ENCODE measurements around the gene SAMD14.

SAMD14 gene

GRCh38 chr17:50097455-50097854 is 32.5 kb downstream of the SAMD14 start:
- H3K4me3 Mint-ChIP-seq, result peak overlapping the region; percentile 10
- no peaks in the 10 kb centered on the region for H3K9me3 Mint-ChIP-seq
- H3K27ac Mint-ChIP-seq, result no peak overlapping the region
- H3K36me3 Mint-ChIP-seq (ENCODE audit: low read depth), result peaks cover 4% of the 10 kb centered on the region
- H3K4me1 Mint-ChIP-seq (ENCODE audit: low read depth), result peaks cover 16% of the 10 kb centered on the region
- H3K27me3 Mint-ChIP-seq (ENCODE audit: low read depth), result no peaks in the 10 kb centered on the region

DNA sequence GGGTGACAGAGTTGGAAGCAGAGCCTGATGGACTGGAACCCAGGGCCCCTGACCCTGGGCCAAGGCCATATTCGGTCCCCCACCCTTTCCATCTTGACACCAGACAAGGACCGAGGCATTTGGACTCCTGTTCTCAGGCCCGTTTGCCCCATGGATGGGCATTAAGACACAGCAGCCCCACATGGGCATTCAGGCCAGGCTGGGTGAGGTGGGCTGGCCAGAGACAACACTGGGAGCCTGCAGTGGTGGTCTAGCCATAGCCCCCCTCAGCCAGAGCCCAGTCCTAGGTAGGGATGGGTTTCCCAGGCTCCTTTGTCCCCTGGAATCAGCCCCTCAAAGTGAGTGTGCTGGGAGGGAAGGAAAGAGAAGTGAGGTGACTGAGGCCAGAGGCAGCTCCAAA is 33.2 kb downstream of the SAMD14 start:
- Mint-ChIP-seq H3K4me1 (ENCODE audit: low read depth) (peaks cover 16% of the 10 kb centered on the region), H3K9me3 (no peaks in the 10 kb centered on the region), H3K27ac (no peak overlapping the region), H3K36me3 (ENCODE audit: low read depth) (peaks cover 4% of the 10 kb centered on the region), H3K27me3 (ENCODE audit: low read depth) (no peaks in the 10 kb centered on the region), H3K4me3 (peak overlapping the region; percentile 10)

- Mint-ChIP-seq H3K9me3 (no peaks in the 10 kb centered on the region), H3K36me3 (ENCODE audit: low read depth) (peaks cover 4% of the 10 kb centered on the region), H3K4me3 (peak overlapping the region; percentile 95), H3K27ac (peak overlapping the region; percentile 72), H3K4me1 (ENCODE audit: low read depth) (peaks cover 16% of the 10 kb centered on the region), H3K27me3 (ENCODE audit: low read depth) (no peaks in the 10 kb centered on the region)
Observed at GRCh38 chr17:50096092-50096491, 33.9 kb downstream of the SAMD14 start.

DNA sequence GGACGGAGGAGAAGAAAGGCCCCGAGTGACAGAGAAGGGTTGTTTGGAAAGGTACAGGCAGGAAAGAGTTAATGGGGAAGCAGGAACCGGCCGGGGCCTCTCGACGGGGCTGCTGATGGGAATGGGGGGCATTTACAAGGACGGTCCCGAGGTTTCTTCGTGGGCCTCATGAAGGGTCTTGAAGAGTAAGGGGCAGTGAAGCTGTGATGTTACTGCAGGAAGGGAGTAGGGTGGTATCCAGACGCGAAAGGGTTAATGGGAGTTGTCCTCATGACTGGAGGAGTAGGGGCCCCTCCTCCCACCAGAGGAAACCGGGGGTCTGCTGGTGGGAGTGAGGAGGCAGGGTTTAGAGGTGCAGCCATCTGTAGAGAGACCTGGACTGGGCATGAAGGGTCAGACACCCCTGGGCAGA is 34.3 kb downstream of the SAMD14 start:
- Mint-ChIP-seq H3K4me1 (ENCODE audit: low read depth) (peaks cover 16% of the 10 kb centered on the region), H3K9me3 (no peaks in the 10 kb centered on the region), H3K36me3 (ENCODE audit: low read depth) (peaks cover 4% of the 10 kb centered on the region), H3K27me3 (ENCODE audit: low read depth) (no peaks in the 10 kb centered on the region), H3K4me3 (peak overlapping the region; percentile 95), H3K27ac (peak overlapping the region; percentile 72)

DNA sequence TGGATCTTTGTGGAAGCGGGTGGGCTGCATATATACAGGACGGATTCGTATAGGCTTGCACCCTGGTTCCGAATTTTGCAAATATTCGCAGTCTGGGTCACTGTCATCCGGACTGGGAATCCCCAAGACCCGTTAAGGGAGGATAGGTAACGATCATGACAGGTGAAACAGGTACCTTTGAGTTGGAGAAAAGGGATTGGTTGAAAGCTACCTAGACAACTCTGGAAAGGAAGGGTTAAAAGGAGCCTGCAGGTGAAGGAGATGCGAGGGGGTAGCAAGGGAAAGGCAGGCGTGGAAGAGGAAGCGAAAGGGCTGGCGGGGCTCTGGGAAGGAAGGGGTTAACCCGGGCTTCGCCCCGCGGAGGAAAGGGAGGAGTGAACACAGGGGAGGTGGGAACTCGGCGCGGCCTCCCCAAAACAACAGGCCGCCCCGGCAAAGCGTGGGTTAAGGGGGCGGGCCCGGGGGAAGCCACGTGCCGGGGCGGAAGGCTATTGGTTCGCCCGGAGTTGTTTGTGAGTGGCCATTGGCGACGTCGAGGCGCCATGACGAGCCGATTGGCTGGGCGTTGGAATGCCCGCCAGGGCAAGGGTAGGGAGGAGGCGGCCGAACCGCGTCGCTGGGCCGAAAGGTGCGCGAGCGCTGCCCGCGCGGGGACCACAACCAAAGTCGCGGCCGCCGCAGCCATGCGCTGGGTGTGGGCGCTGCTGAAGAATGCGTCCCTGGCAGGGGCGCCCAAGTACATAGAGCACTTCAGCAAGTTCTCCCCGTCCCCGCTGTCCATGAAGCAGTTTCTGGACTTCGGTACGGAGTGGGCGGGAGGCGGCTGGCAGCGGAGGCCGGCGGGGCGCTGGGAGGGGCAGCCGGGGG is 35.0 kb downstream of the SAMD14 start, which contains the start of gene PDK2:
TSS of gene PDK2 (plus strand) at position 599 of the 867 bp plus-strand sequence. CDS start at position 684, 85 bp downstream.
- Mint-ChIP-seq H3K27ac (peak within 1 kb of the TSS; percentile 91), H3K36me3 (ENCODE audit: low read depth) (peaks cover 4% of the 10 kb centered on the region), H3K27me3 (ENCODE audit: low read depth) (no peaks in the 10 kb centered on the region), H3K9me3 (no peaks in the 10 kb centered on the region), H3K4me1 (ENCODE audit: low read depth) (peaks cover 16% of the 10 kb centered on the region), H3K4me3 (peak within 1 kb of the TSS; percentile 95)

GRCh38 chr17:50094243-50094752 is 35.7 kb downstream of the SAMD14 start:
- Mint-ChIP-seq H3K4me1 (ENCODE audit: low read depth) (peaks cover 16% of the 10 kb centered on the region), H3K9me3 (no peaks in the 10 kb centered on the region), H3K27ac (peak overlapping the region; percentile 91), H3K36me3 (ENCODE audit: low read depth) (peaks cover 2% of the 10 kb centered on the region), H3K4me3 (peak overlapping the region; percentile 95), H3K27me3 (ENCODE audit: low read depth) (no peaks in the 10 kb centered on the region)

DNA sequence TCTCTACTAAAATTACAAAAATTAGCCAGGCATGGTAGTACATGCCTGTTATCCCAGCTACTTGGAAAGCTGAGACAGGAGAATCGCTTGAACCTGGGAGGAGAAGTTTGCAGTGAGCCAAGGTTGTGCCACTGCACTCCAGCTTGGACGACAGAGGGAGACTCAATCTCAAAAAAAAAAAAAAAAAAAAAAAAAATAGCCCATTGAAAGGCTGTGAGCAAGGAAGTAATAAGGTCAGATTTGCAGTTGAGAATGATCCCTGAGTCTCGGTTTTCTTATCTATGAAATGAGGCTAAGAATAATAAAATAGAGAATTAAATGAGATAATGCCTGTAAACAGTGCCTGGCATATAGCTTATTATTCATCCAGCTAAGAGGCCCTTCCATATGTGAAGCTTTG is 36.2 kb downstream of the SAMD14 start:
- H3K27ac Mint-ChIP-seq, result no peak overlapping the region

GRCh38 chr17:50093246-50093645 is 36.7 kb downstream of the SAMD14 start:
- H3K27me3 Mint-ChIP-seq (ENCODE audit: low read depth), result no peaks in the 10 kb centered on the region
- H3K27ac Mint-ChIP-seq, result peak overlapping the region; percentile 24
- H3K4me1 Mint-ChIP-seq (ENCODE audit: low read depth), result peaks cover 16% of the 10 kb centered on the region
- H3K9me3 Mint-ChIP-seq, result no peaks in the 10 kb centered on the region
- H3K4me3 Mint-ChIP-seq, result no peak overlapping the region
- no peaks in the 10 kb centered on the region for H3K36me3 Mint-ChIP-seq (ENCODE audit: low read depth)

More for the DNA sequence above, 36.2 kb downstream of the SAMD14 start:
- no peaks in the 10 kb centered on the region for H3K27me3 Mint-ChIP-seq (ENCODE audit: low read depth)
- peaks cover 2% of the 10 kb centered on the region for H3K36me3 Mint-ChIP-seq (ENCODE audit: low read depth)
- no peak overlapping the region for H3K4me3 Mint-ChIP-seq
- no peaks in the 10 kb centered on the region for H3K9me3 Mint-ChIP-seq
- H3K4me1 Mint-ChIP-seq (ENCODE audit: low read depth), result peaks cover 16% of the 10 kb centered on the region

GRCh38 chr17:50091918-50092285 is 38.1 kb downstream of the SAMD14 start:
- Mint-ChIP-seq H3K27me3 (ENCODE audit: low read depth) (no peaks in the 10 kb centered on the region), H3K36me3 (ENCODE audit: low read depth) (no peaks in the 10 kb centered on the region), H3K9me3 (no peaks in the 10 kb centered on the region), H3K4me3 (no peak overlapping the region), H3K4me1 (ENCODE audit: low read depth) (peaks cover 16% of the 10 kb centered on the region), H3K27ac (no peak overlapping the region)

GRCh38 chr17:50090971-50091917 is 38.7 kb downstream of the SAMD14 start:
- H3K27ac Mint-ChIP-seq, result no peak overlapping the region
- no peaks in the 10 kb centered on the region for H3K36me3 Mint-ChIP-seq (ENCODE audit: low read depth)
- H3K27me3 Mint-ChIP-seq (ENCODE audit: low read depth), result no peaks in the 10 kb centered on the region
- no peaks in the 10 kb centered on the region for H3K9me3 Mint-ChIP-seq
- H3K4me3 Mint-ChIP-seq, result no peak overlapping the region
- H3K4me1 Mint-ChIP-seq (ENCODE audit: low read depth), result peaks cover 16% of the 10 kb centered on the region

GRCh38 chr17:50090071-50090470 is 39.9 kb downstream of the SAMD14 start:
- no peak overlapping the region for H3K4me3 Mint-ChIP-seq
- no peaks in the 10 kb centered on the region for H3K36me3 Mint-ChIP-seq (ENCODE audit: low read depth)

DNA sequence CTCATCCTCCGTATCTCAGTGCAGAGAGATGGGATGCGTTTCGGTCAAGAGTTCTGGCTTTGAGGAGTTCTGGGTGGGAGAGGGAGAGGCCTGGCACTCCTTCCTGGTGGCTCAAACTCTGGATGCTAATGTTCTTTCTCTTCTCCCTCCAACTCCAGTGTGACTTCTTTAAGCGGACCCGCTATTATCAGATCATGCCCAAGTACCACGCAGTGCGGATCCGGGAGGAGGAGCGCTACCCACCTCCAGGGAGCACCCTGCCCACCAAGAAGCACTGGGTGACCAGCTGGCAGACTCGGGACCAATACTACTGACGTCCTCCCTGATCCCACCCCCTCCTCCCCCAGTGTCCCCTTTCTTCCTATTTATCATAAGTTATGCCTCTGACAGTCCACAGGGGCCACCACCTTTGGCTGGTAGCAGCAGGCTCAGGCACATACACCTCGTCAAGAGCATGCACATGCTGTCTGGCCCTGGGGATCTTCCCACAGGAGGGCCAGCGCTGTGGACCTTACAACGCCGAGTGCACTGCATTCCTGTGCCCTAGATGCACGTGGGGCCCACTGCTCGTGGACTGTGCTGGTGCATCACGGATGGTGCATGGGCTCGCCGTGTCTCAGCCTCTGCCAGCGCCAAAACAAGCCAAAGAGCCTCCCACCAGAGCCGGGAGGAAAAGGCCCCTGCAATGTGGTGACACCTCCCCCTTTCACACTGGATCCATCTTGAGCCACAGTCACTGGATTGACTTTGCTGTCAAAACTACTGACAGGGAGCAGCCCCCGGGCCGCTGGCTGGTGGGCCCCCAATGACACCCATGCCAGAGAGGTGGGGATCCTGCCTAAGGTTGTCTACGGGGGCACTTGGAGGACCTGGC is 40.8 kb downstream of the SAMD14 start:
- H3K27me3 Mint-ChIP-seq (ENCODE audit: low read depth), result no peaks in the 10 kb centered on the region
- H3K27ac Mint-ChIP-seq, result no peak overlapping the region
- peaks cover 1% of the 10 kb centered on the region for H3K36me3 Mint-ChIP-seq (ENCODE audit: low read depth)
- no peak overlapping the region for H3K4me3 Mint-ChIP-seq
- H3K4me1 Mint-ChIP-seq (ENCODE audit: low read depth), result peaks cover 2% of the 10 kb centered on the region
- H3K9me3 Mint-ChIP-seq, result no peaks in the 10 kb centered on the region

More at GRCh38 chr17:50090071-50090470, 39.9 kb downstream of the SAMD14 start:
- Mint-ChIP-seq H3K27ac (no peak overlapping the region), H3K27me3 (ENCODE audit: low read depth) (no peaks in the 10 kb centered on the region), H3K4me1 (ENCODE audit: low read depth) (peaks cover 9% of the 10 kb centered on the region), H3K9me3 (no peaks in the 10 kb centered on the region)

- no peaks in the 10 kb centered on the region for H3K9me3 Mint-ChIP-seq
- H3K27ac Mint-ChIP-seq, result no peak overlapping the region
- peaks cover 1% of the 10 kb centered on the region for H3K36me3 Mint-ChIP-seq (ENCODE audit: low read depth)
- no peaks in the 10 kb centered on the region for H3K27me3 Mint-ChIP-seq (ENCODE audit: low read depth)
- H3K4me3 Mint-ChIP-seq, result no peak overlapping the region
- no peaks in the 10 kb centered on the region for H3K4me1 Mint-ChIP-seq (ENCODE audit: low read depth)
Observed at GRCh38 chr17:50087912-50088405, 42.0 kb downstream of the SAMD14 start.
